ENCODE results near the gene ATP5F1E. TPM values are rescaled to one million over a fixed set of nuclear protein-coding genes. Genes with fewer than 3 reads are reported as not detected.

ATP5F1E gene
- 49.4 TPM for polyA plus RNA-seq (2013, experiment 1 of 2)
- 54.0 TPM for polyA plus RNA-seq (2013, experiment 2 of 2)

GRCh38 chr20:59032023-59032712 lies at the start of gene ATP5F1E:
TSS of gene ATP5F1E (minus strand) at chr20:59032335. CDS start at chr20:59032251, 84 bp downstream.
- under 1% methylated on average over 86 of the region's 86 CpGs for WGBS
- H3K4me3 ChIP-seq (ENCODE audit: low read length): peak within 1 kb of the TSS; percentile 96
- H3K9ac ChIP-seq (ENCODE audit: low read depth, low read length): peak within 1 kb of the TSS; percentile 95
- H3K36me3 ChIP-seq (ENCODE audit: insufficient read depth, low read length): peaks cover 75% of the 10 kb centered on the region
- H3K27me3 ChIP-seq (ENCODE audit: insufficient read depth, low read length): peaks cover 48% of the 10 kb centered on the region
- H3K4me1 ChIP-seq (ENCODE audit: insufficient read depth, low read length): peaks cover 17% of the 10 kb centered on the region
- H3K27ac ChIP-seq (ENCODE audit: low read depth, low read length): peak within 1 kb of the TSS; percentile 68; the same call in 1 of the 2 replicates
- no peaks in the 10 kb centered on the region for H3K9me3 ChIP-seq (ENCODE audit: insufficient read depth, low read depth, low read length)

GRCh38 chr20:59081036-59081435 lies 48.9 kb upstream of the ATP5F1E start:
- peaks cover 9% of the 10 kb centered on the region; the same call in 1 of the 2 replicates for H3K4me1 ChIP-seq (ENCODE audit: insufficient read depth, low read length)
- H3K9ac ChIP-seq (ENCODE audit: low read depth, low read length): no peak overlapping the region
- no peaks in the 10 kb centered on the region for H3K9me3 ChIP-seq (ENCODE audit: insufficient read depth, low read depth, low read length)
- no peaks in the 10 kb centered on the region for H3K36me3 ChIP-seq (ENCODE audit: insufficient read depth, low read length)
- no peak overlapping the region for H3K27ac ChIP-seq (ENCODE audit: low read depth, low read length)
- peaks cover 5% of the 10 kb centered on the region; the same call in 1 of the 2 replicates for H3K27me3 ChIP-seq (ENCODE audit: insufficient read depth, low read length)
- no peak overlapping the region for H3K4me3 ChIP-seq (ENCODE audit: low read length)
- WGBS: 89% methylated on average over 3 of the region's 3 CpGs

- H3K9ac ChIP-seq (ENCODE audit: low read depth, low read length): no peak overlapping the region
- H3K9me3 ChIP-seq (ENCODE audit: insufficient read depth, low read depth, low read length): no peaks in the 10 kb centered on the region
- no peaks in the 10 kb centered on the region for H3K36me3 ChIP-seq (ENCODE audit: insufficient read depth, low read length)
- H3K27me3 ChIP-seq (ENCODE audit: insufficient read depth, low read length): peaks cover 7% of the 10 kb centered on the region; the same call in 1 of the 2 replicates
- peaks cover 9% of the 10 kb centered on the region; the same call in 1 of the 2 replicates for H3K4me1 ChIP-seq (ENCODE audit: insufficient read depth, low read length)
- 92% methylated on average over 5 of the region's 5 CpGs for WGBS
- no peak overlapping the region for H3K4me3 ChIP-seq (ENCODE audit: low read length)
- no peak overlapping the region for H3K27ac ChIP-seq (ENCODE audit: low read depth, low read length)
These were observed 46.1 kb upstream of the ATP5F1E start for GRCh38 chr20:59078231-59078630.

- Histone ChIP-seq H3K9ac (ENCODE audit: low read depth, low read length) (no peak overlapping the region), H3K36me3 (ENCODE audit: insufficient read depth, low read length) (no peaks in the 10 kb centered on the region), H3K4me3 (ENCODE audit: low read length) (no peak overlapping the region), H3K4me1 (ENCODE audit: insufficient read depth, low read length) (peaks cover 8% of the 10 kb centered on the region; the same call in 1 of the 2 replicates), H3K27ac (ENCODE audit: low read depth, low read length) (no peak overlapping the region), H3K27me3 (ENCODE audit: insufficient read depth, low read length) (peaks cover 11% of the 10 kb centered on the region; the same call in 1 of the 2 replicates), H3K9me3 (ENCODE audit: insufficient read depth, low read depth, low read length) (no peaks in the 10 kb centered on the region)
- WGBS: 90% methylated on average over 1 of the region's 1 CpG
These were observed 45.6 kb upstream of the ATP5F1E start for GRCh38 chr20:59077705-59078104.

- 77% methylated on average over 4 of the region's 4 CpGs for WGBS
- no peak overlapping the region for H3K9ac ChIP-seq (ENCODE audit: low read depth, low read length)
- peaks cover 11% of the 10 kb centered on the region; the same call in 1 of the 2 replicates for H3K27me3 ChIP-seq (ENCODE audit: insufficient read depth, low read length)
These were observed 43.9 kb upstream of the ATP5F1E start for GRCh38 chr20:59075934-59076508.

GRCh38 chr20:59074456-59074855 lies 42.3 kb upstream of the ATP5F1E start:
- H3K27me3 ChIP-seq (ENCODE audit: insufficient read depth, low read length): peaks cover 11% of the 10 kb centered on the region; the same call in 1 of the 2 replicates

More at GRCh38 chr20:59075934-59076508, 43.9 kb upstream of the ATP5F1E start:
- H3K4me3 ChIP-seq (ENCODE audit: low read length): no peak overlapping the region
- H3K4me1 ChIP-seq (ENCODE audit: insufficient read depth, low read length): no peaks in the 10 kb centered on the region
- no peaks in the 10 kb centered on the region for H3K9me3 ChIP-seq (ENCODE audit: insufficient read depth, low read depth, low read length)
- no peaks in the 10 kb centered on the region for H3K36me3 ChIP-seq (ENCODE audit: insufficient read depth, low read length)
- H3K27ac ChIP-seq (ENCODE audit: low read depth, low read length): no peak overlapping the region

GRCh38 chr20:59073582-59073981 lies 41.4 kb upstream of the ATP5F1E start:
- no peak overlapping the region for H3K27ac ChIP-seq (ENCODE audit: low read depth, low read length)
- peaks cover 11% of the 10 kb centered on the region; the same call in 1 of the 2 replicates for H3K27me3 ChIP-seq (ENCODE audit: insufficient read depth, low read length)
- no peak overlapping the region for H3K4me3 ChIP-seq (ENCODE audit: low read length)
- no peaks in the 10 kb centered on the region for H3K9me3 ChIP-seq (ENCODE audit: insufficient read depth, low read depth, low read length)
- H3K36me3 ChIP-seq (ENCODE audit: insufficient read depth, low read length): no peaks in the 10 kb centered on the region
- WGBS: 82% methylated on average over 1 of the region's 1 CpG
- H3K9ac ChIP-seq (ENCODE audit: low read depth, low read length): no peak overlapping the region
- no peaks in the 10 kb centered on the region for H3K4me1 ChIP-seq (ENCODE audit: insufficient read depth, low read length)

More at GRCh38 chr20:59074456-59074855, 42.3 kb upstream of the ATP5F1E start:
- Histone ChIP-seq H3K36me3 (ENCODE audit: insufficient read depth, low read length) (no peaks in the 10 kb centered on the region), H3K9me3 (ENCODE audit: insufficient read depth, low read depth, low read length) (no peaks in the 10 kb centered on the region), H3K4me1 (ENCODE audit: insufficient read depth, low read length) (no peaks in the 10 kb centered on the region), H3K9ac (ENCODE audit: low read depth, low read length) (no peak overlapping the region), H3K4me3 (ENCODE audit: low read length) (no peak overlapping the region), H3K27ac (ENCODE audit: low read depth, low read length) (no peak overlapping the region)
- WGBS: 82% methylated on average over 3 of the region's 3 CpGs

GRCh38 chr20:59071216-59071615 lies 39.1 kb upstream of the ATP5F1E start:
- WGBS: no CpG with 5 or more reads among the region's 1 CpG

GRCh38 chr20:59069026-59069425 lies 36.9 kb upstream of the ATP5F1E start:
- Histone ChIP-seq H3K36me3 (ENCODE audit: insufficient read depth, low read length) (no peaks in the 10 kb centered on the region), H3K27me3 (ENCODE audit: insufficient read depth, low read length) (peaks cover 6% of the 10 kb centered on the region; the same call in 1 of the 2 replicates), H3K9me3 (ENCODE audit: insufficient read depth, low read depth, low read length) (no peaks in the 10 kb centered on the region), H3K4me1 (ENCODE audit: insufficient read depth, low read length) (no peaks in the 10 kb centered on the region), H3K9ac (ENCODE audit: low read depth, low read length) (no peak overlapping the region), H3K27ac (ENCODE audit: low read depth, low read length) (no peak overlapping the region), H3K4me3 (ENCODE audit: low read length) (no peak overlapping the region)
- WGBS: 95% methylated on average over 1 of the region's 2 CpGs

More at GRCh38 chr20:59071216-59071615, 39.1 kb upstream of the ATP5F1E start:
- no peak overlapping the region for H3K27ac ChIP-seq (ENCODE audit: low read depth, low read length)
- H3K9ac ChIP-seq (ENCODE audit: low read depth, low read length): no peak overlapping the region
- peaks cover 6% of the 10 kb centered on the region; the same call in 1 of the 2 replicates for H3K27me3 ChIP-seq (ENCODE audit: insufficient read depth, low read length)
- no peaks in the 10 kb centered on the region for H3K4me1 ChIP-seq (ENCODE audit: insufficient read depth, low read length)
- H3K4me3 ChIP-seq (ENCODE audit: low read length): no peak overlapping the region
- no peaks in the 10 kb centered on the region for H3K9me3 ChIP-seq (ENCODE audit: insufficient read depth, low read depth, low read length)
- H3K36me3 ChIP-seq (ENCODE audit: insufficient read depth, low read length): no peaks in the 10 kb centered on the region

GRCh38 chr20:59068534-59068933 lies 36.4 kb upstream of the ATP5F1E start:
- 61% methylated on average over 4 of the region's 4 CpGs for WGBS
- no peaks in the 10 kb centered on the region for H3K9me3 ChIP-seq (ENCODE audit: insufficient read depth, low read depth, low read length)
- no peak overlapping the region for H3K4me3 ChIP-seq (ENCODE audit: low read length)
- H3K27me3 ChIP-seq (ENCODE audit: insufficient read depth, low read length): peaks cover 6% of the 10 kb centered on the region; the same call in 1 of the 2 replicates
- no peak overlapping the region for H3K9ac ChIP-seq (ENCODE audit: low read depth, low read length)
- H3K4me1 ChIP-seq (ENCODE audit: insufficient read depth, low read length): no peaks in the 10 kb centered on the region
- H3K36me3 ChIP-seq (ENCODE audit: insufficient read depth, low read length): no peaks in the 10 kb centered on the region
- H3K27ac ChIP-seq (ENCODE audit: low read depth, low read length): no peak overlapping the region

- no peak overlapping the region for H3K4me3 ChIP-seq (ENCODE audit: low read length)
- WGBS: 86% methylated on average over 3 of the region's 4 CpGs
- H3K4me1 ChIP-seq (ENCODE audit: insufficient read depth, low read length): no peaks in the 10 kb centered on the region
- H3K36me3 ChIP-seq (ENCODE audit: insufficient read depth, low read length): no peaks in the 10 kb centered on the region
- H3K9ac ChIP-seq (ENCODE audit: low read depth, low read length): no peak overlapping the region
- no peak overlapping the region for H3K27ac ChIP-seq (ENCODE audit: low read depth, low read length)
- H3K9me3 ChIP-seq (ENCODE audit: insufficient read depth, low read depth, low read length): no peaks in the 10 kb centered on the region
- H3K27me3 ChIP-seq (ENCODE audit: insufficient read depth, low read length): no peaks in the 10 kb centered on the region
These were observed 32.1 kb upstream of the ATP5F1E start for GRCh38 chr20:59064214-59064722.
